Measurements from ENCODE around the gene DHRS13.

DHRS13 gene, protein sequence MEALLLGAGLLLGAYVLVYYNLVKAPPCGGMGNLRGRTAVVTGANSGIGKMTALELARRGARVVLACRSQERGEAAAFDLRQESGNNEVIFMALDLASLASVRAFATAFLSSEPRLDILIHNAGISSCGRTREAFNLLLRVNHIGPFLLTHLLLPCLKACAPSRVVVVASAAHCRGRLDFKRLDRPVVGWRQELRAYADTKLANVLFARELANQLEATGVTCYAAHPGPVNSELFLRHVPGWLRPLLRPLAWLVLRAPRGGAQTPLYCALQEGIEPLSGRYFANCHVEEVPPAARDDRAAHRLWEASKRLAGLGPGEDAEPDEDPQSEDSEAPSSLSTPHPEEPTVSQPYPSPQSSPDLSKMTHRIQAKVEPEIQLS

GRCh38 chr17:28902819-28903545 lies at the start of gene DHRS13:
DHRS13 (minus strand) TSS chr17:28903079; CDS start chr17:28902944, 135 bp downstream.
- peak within 1 kb of the TSS; percentile 65 to 82 for H3K4me3 ChIP-seq (ENCODE audit: low read length in 2 of 2)
- H3K27ac ChIP-seq (ENCODE audit: low read depth in 2 of 2, low read length in 2 of 2): peak within 1 kb of the TSS; percentile 70 to 85
- no peaks in the 10 kb centered on the region for H3K27me3 ChIP-seq (ENCODE audit: control insufficient read depth in 2 of 2, insufficient read depth in 2 of 2, low read length in 2 of 2)
- H3K4me1 ChIP-seq (ENCODE audit: control insufficient read depth in 2 of 2, insufficient read depth in 2 of 2, low read length in 2 of 2): peaks cover 21 to 28% of the 10 kb centered on the region in 2 donors
- peaks cover 16 to 17% of the 10 kb centered on the region in 2 donors for H3K36me3 ChIP-seq (ENCODE audit: control insufficient read depth in 2 of 2, insufficient read depth in 2 of 2, low read length in 2 of 2)
- peak within 1 kb of the TSS; percentile 72 to 74 for H3K9ac ChIP-seq (ENCODE audit: low read depth in 1 of 2, low read length in 2 of 2)
- H3K9me3 ChIP-seq (ENCODE audit: control insufficient read depth in 2 of 2, low read length in 2 of 2): no peaks in the 10 kb centered on the region

DNA sequence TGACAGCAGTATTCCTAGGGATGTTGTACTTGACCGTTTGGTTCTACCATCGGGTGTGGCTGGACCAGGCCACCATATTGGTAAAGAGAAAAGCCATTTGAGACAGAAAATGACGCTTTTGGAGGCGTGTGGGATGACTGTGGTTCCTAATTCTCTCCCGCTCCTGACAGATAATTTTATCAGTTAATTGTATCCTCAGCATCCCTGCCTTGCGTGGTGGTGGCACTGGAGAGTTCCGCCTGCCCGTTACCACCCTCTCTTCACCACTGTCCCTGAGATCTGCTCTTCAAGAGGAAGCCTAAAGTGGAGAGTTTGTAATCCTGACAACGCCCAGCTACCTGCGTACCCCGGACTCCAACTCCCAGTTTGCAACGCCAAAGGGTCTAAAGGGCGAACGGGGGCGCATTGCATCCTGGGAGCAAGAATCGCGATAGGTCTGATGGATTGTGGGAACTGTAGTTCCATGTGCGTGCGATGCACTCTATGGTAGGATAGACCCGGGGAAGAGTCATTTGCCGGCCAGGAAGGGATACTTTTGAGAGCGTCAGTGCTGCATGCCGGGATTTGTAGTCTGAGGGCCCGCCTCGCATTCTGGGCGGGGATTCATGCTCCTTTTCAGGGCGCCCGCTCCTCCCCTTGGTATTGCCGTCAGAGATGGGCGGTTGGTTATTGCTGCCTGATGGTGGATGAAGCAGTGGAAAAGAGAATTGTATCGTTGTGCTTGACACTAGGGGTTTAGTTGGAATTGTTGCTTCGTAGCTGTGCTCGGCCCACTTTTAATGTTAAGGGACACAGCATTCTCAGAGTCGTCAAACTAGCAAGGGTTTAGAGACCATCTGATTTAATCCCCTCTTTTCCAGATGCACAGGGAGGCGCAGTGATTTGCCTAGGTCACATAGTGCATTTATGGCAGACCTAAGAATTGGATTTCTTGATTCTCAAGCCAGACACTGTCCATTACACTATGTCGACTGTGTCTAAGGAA lies 49.4 kb upstream of the DHRS13 start:
- peak overlapping the region; percentile 96 to 100 for H3K27ac ChIP-seq (ENCODE audit: low read depth in 2 of 2, low read length in 2 of 2)
- H3K4me1 ChIP-seq (ENCODE audit: control insufficient read depth in 2 of 2, insufficient read depth in 2 of 2, low read length in 2 of 2): peaks cover 18 to 25% of the 10 kb centered on the region in 2 donors
- peak overlapping the region; percentile 80 to 91 for H3K9ac ChIP-seq (ENCODE audit: low read depth in 1 of 2, low read length in 2 of 2)
- H3K36me3 ChIP-seq (ENCODE audit: control insufficient read depth in 2 of 2, insufficient read depth in 2 of 2, low read length in 2 of 2): no peaks in the 10 kb centered on the region
- H3K27me3 ChIP-seq (ENCODE audit: control insufficient read depth in 2 of 2, insufficient read depth in 2 of 2, low read length in 2 of 2): no peaks in the 10 kb centered on the region
- no peaks in the 10 kb centered on the region for H3K9me3 ChIP-seq (ENCODE audit: control insufficient read depth in 2 of 2, low read length in 2 of 2)
- H3K4me3 ChIP-seq (ENCODE audit: low read length in 2 of 2): peak overlapping the region; percentile 78 to 83

DNA sequence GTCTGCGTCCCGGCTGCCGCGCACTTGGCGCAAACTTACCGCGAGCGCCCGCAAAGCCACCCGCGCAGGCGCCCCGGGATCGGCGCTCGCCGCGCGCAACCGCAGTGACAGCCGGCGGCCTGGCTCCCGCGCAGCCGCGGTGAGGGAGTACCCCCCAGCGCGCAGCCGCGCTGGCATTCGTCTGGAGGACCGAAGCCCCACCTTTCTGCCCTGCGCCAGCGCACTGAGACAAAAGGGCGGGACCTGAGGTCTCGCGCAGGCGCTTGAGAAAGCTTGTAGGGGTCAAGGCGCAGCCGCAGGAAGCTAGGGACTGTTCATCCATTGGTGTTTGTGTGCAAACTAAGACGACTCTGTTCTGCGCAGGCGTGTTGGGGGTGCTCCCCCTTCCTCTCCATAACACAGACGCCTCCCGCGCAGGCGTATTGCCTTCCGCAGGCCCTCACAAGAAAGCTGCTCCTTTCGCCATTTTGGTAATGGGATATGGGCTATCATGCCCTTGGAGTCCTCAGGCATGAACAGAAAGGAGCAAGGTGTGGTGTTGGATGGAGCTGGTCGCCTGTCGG lies 48.6 kb upstream of the DHRS13 start, which contains the start of gene PHF12:
Gene PHF12 (minus strand): TSS at position 91 of the 563 bp plus-strand sequence. CDS start 558 bp downstream, outside the sequence.
- Histone ChIP-seq H3K9me3 (ENCODE audit: control insufficient read depth in 2 of 2, low read length in 2 of 2) (no peaks in the 10 kb centered on the region), H3K9ac (ENCODE audit: low read depth in 1 of 2, low read length in 2 of 2) (peak within 1 kb of the TSS; percentile 88 to 91), H3K27ac (ENCODE audit: low read depth in 2 of 2, low read length in 2 of 2) (peak within 1 kb of the TSS; percentile 96 to 100), H3K27me3 (ENCODE audit: control insufficient read depth in 2 of 2, insufficient read depth in 2 of 2, low read length in 2 of 2) (no peaks in the 10 kb centered on the region), H3K4me3 (ENCODE audit: low read length in 2 of 2) (peak within 1 kb of the TSS; percentile 93), H3K36me3 (ENCODE audit: control insufficient read depth in 2 of 2, insufficient read depth in 2 of 2, low read length in 2 of 2) (no peaks in the 10 kb centered on the region), H3K4me1 (ENCODE audit: control insufficient read depth in 2 of 2, insufficient read depth in 2 of 2, low read length in 2 of 2) (peaks cover 21 to 30% of the 10 kb centered on the region in 2 donors)

DNA sequence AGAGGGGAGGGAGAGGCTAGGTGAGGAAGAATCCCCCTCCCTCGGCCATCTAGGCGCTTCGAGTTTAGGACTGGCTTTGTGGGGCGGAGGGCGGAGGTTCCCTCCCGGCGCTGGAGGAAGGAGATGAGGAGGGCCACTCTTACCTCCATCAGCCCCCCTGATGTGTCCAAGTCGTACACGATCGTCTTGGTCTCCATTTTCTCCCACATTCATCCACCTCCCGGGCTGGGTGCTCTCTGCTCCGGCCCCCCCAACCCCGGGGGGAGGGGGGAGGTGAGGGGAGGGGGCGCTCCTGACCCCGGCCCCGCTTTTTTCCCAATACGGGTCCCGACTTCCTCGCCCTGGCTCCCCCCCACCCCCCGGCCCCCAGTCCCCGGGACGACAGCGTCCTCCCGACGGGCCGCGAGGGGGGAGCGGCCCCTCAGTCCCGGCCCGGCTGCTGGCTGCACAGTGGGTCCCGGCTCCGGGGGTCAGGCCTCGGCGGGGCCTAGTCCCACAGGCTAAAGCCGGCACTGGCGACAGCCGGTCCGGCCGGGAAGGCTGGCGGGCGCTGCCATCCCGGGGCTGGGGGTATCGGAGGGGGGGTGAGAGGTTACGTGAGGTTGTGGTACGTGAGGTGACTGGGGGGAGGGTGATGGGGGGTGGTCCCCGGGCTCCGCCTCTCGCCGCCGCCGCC lies 48.0 kb upstream of the DHRS13 start:
- Histone ChIP-seq H3K4me1 (ENCODE audit: control insufficient read depth in 2 of 2, insufficient read depth in 2 of 2, low read length in 2 of 2) (peaks cover 23 to 31% of the 10 kb centered on the region in 2 donors), H3K9ac (ENCODE audit: low read depth in 1 of 2, low read length in 2 of 2) (peak overlapping the region; percentile 84 to 88), H3K4me3 (ENCODE audit: low read length in 2 of 2) (peak overlapping the region; percentile 93), H3K36me3 (ENCODE audit: control insufficient read depth in 2 of 2, insufficient read depth in 2 of 2, low read length in 2 of 2) (no peaks in the 10 kb centered on the region), H3K27ac (ENCODE audit: low read depth in 2 of 2, low read length in 2 of 2) (peak overlapping the region; percentile 84 to 93), H3K9me3 (ENCODE audit: control insufficient read depth in 2 of 2, low read length in 2 of 2) (no peaks in the 10 kb centered on the region), H3K27me3 (ENCODE audit: control insufficient read depth in 2 of 2, insufficient read depth in 2 of 2, low read length in 2 of 2) (no peaks in the 10 kb centered on the region)

- Histone ChIP-seq H3K27ac (ENCODE audit: low read depth in 2 of 2, low read length in 2 of 2) (peak overlapping the region; percentile 84 to 93), H3K9me3 (ENCODE audit: control insufficient read depth in 2 of 2, low read length in 2 of 2) (no peaks in the 10 kb centered on the region), H3K27me3 (ENCODE audit: control insufficient read depth in 2 of 2, insufficient read depth in 2 of 2, low read length in 2 of 2) (no peaks in the 10 kb centered on the region), H3K9ac (ENCODE audit: low read depth in 1 of 2, low read length in 2 of 2) (peak overlapping the region; percentile 84 to 88), H3K36me3 (ENCODE audit: control insufficient read depth in 2 of 2, insufficient read depth in 2 of 2, low read length in 2 of 2) (peaks cover 0 to 2% of the 10 kb centered on the region in 2 donors), H3K4me1 (ENCODE audit: control insufficient read depth in 2 of 2, insufficient read depth in 2 of 2, low read length in 2 of 2) (peaks cover 25 to 36% of the 10 kb centered on the region in 2 donors), H3K4me3 (ENCODE audit: low read length in 2 of 2) (peak overlapping the region; percentile 93)
These were observed 47.3 kb upstream of the DHRS13 start for GRCh38 chr17:28950017-28950751.

DNA sequence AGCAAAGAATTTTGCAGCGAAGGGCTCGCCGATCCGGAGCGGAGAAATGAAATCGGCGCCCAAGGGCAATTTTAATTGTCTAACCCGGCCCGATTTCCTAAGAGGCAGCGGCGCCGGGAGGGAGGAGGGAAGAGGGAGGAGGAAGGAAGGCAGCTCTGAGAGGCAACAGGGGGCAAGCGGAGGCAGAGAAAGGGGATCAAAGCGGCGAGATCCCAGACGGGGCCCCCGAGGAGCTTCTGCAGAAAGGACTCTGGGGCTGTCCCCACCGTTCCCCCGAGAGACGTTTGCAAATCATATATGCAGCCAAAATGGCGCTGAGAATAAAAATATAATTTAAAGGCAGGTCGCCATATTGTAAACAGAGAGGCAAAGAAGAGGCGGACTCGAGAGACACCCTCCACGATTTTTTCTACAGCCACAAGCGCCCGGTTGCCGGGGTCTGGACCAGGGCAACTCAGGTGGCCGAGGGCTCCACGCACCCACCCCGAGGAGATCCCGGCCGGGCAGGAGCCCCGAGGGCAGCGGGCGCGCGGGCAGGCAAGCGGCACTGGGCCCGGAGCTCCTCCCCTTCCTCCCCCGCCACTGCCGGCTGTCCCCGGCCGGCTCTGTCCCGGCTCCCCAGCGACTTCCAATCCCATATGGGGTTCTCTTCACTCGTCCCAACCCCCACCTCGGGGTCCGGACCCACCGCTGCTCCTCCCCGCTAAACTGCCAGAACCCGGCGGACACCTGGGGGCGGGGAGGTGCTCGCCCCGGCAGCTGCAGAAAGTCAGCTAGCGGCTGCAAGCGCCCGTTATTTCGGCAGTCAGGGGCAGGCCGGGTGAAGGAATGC lies 46.5 kb upstream of the DHRS13 start:
- Histone ChIP-seq H3K36me3 (ENCODE audit: control insufficient read depth in 2 of 2, insufficient read depth in 2 of 2, low read length in 2 of 2) (peaks cover 0 to 3% of the 10 kb centered on the region in 2 donors), H3K27me3 (ENCODE audit: control insufficient read depth in 2 of 2, insufficient read depth in 2 of 2, low read length in 2 of 2) (no peaks in the 10 kb centered on the region), H3K9ac (ENCODE audit: low read depth in 1 of 2, low read length in 2 of 2) (peak overlapping the region; percentile 84 to 88), H3K4me1 (ENCODE audit: control insufficient read depth in 2 of 2, insufficient read depth in 2 of 2, low read length in 2 of 2) (peaks cover 28 to 41% of the 10 kb centered on the region in 2 donors), H3K27ac (ENCODE audit: low read depth in 2 of 2, low read length in 2 of 2) (peak overlapping the region; percentile 84 to 93), H3K9me3 (ENCODE audit: control insufficient read depth in 2 of 2, low read length in 2 of 2) (no peaks in the 10 kb centered on the region), H3K4me3 (ENCODE audit: low read length in 2 of 2) (peak overlapping the region; percentile 93)

- Histone ChIP-seq H3K4me1 (ENCODE audit: control insufficient read depth in 2 of 2, insufficient read depth in 2 of 2, low read length in 2 of 2) (peaks cover 28 to 41% of the 10 kb centered on the region in 2 donors), H3K27me3 (ENCODE audit: control insufficient read depth in 2 of 2, insufficient read depth in 2 of 2, low read length in 2 of 2) (no peaks in the 10 kb centered on the region), H3K9ac (ENCODE audit: low read depth in 1 of 2, low read length in 2 of 2) (peak overlapping the region; percentile 84 to 88), H3K36me3 (ENCODE audit: control insufficient read depth in 2 of 2, insufficient read depth in 2 of 2, low read length in 2 of 2) (peaks cover 0 to 3% of the 10 kb centered on the region in 2 donors), H3K27ac (ENCODE audit: low read depth in 2 of 2, low read length in 2 of 2) (peak overlapping the region; percentile 84 to 93), H3K9me3 (ENCODE audit: control insufficient read depth in 2 of 2, low read length in 2 of 2) (no peaks in the 10 kb centered on the region), H3K4me3 (ENCODE audit: low read length in 2 of 2) (peak overlapping the region; percentile 93)
These were observed 46.0 kb upstream of the DHRS13 start for GRCh38 chr17:28948873-28949184.

- Histone ChIP-seq H3K36me3 (ENCODE audit: control insufficient read depth in 2 of 2, insufficient read depth in 2 of 2, low read length in 2 of 2) (peaks cover 0 to 3% of the 10 kb centered on the region in 2 donors), H3K4me3 (ENCODE audit: low read length in 2 of 2) (peak overlapping the region; percentile 93), H3K27me3 (ENCODE audit: control insufficient read depth in 2 of 2, insufficient read depth in 2 of 2, low read length in 2 of 2) (no peaks in the 10 kb centered on the region), H3K4me1 (ENCODE audit: control insufficient read depth in 2 of 2, insufficient read depth in 2 of 2, low read length in 2 of 2) (peaks cover 28 to 41% of the 10 kb centered on the region in 2 donors), H3K9ac (ENCODE audit: low read depth in 1 of 2, low read length in 2 of 2) (peak overlapping the region; percentile 84 to 88), H3K27ac (ENCODE audit: low read depth in 2 of 2, low read length in 2 of 2) (peak overlapping the region; percentile 84 to 93), H3K9me3 (ENCODE audit: control insufficient read depth in 2 of 2, low read length in 2 of 2) (no peaks in the 10 kb centered on the region)
These were observed 45.5 kb upstream of the DHRS13 start for GRCh38 chr17:28948342-28948741.
